ENCODE results near the gene HTRA2.

- TF ChIP-seq CTCF (IDR thresholded peaks at IDR 0.05; ENCODE audit: low read depth, low read length, missing input control) (no peak), REST (IDR thresholded peaks at IDR 0.05) (no peak), TAF1 (conservative IDR thresholded peaks at IDR 0.05) (no peak)
Observed at GRCh38 chr2:74516650-74517049, 13.1 kb upstream of the HTRA2 start.

Data from liver (tissue), 3 donors.